Spinal cord (tissue), 10 donors: ENCODE measurements around the gene MRPS11. TPM values are rescaled to one million over a fixed set of nuclear protein-coding genes. Genes with fewer than 3 reads are reported as not detected.
"Not testable (repeated sequence)": the region's sequence is repeated elsewhere in the genome, so short reads cannot be mapped to it uniquely, and the experiment has no call there.

Experiments used
- DNase-seq, 6 donors: peaks; one replicate each; pipeline versions ENCODE4 v3.0.0 to v3.0.0-alpha.2; 2013 to 2015; ENCODE audit warnings: low spot score in 6 of 6, low read depth in 4 of 6
- H3K27ac ChIP-seq: one replicate; pipeline ENCODE4 v1.5.1; 2013; ENCODE audit warnings: low read depth, low read length, control low read depth
- H3K27me3 ChIP-seq: one replicate; pipeline ENCODE4 v1.6.1; 2013; ENCODE audit warnings: low read length; ENCODE audit not compliant: control insufficient read depth, insufficient read depth
- H3K36me3 ChIP-seq: one replicate; pipeline ENCODE4 v1.6.1; 2013; ENCODE audit warnings: low read length; ENCODE audit not compliant: control insufficient read depth, insufficient read depth
- H3K4me1 ChIP-seq: one replicate; pipeline ENCODE4 v1.6.1; 2013; ENCODE audit warnings: low read length; ENCODE audit not compliant: control insufficient read depth, insufficient read depth
- H3K4me3 ChIP-seq: one replicate; pipeline ENCODE4 v1.5.1; 2013; ENCODE audit warnings: low read depth, low read length, control low read depth
- H3K9me3 ChIP-seq: one replicate; pipeline ENCODE4 v1.6.1; 2013; ENCODE audit warnings: low read length; ENCODE audit not compliant: control insufficient read depth, insufficient read depth
- WGBS: methylation state at CpG from one replicate; pipeline ENCODE4 v1.1.5; 2013; ENCODE audit warnings: missing lambda C conversion rate; ENCODE audit not compliant: insufficient coverage; 5-methylcytosine and 5-hydroxymethylcytosine counted together
- polyA plus RNA-seq, 2 donors: library from polyadenylated mRNA; unstranded; fragments of 120-200 nt; gene quantifications; one replicate each; pipeline ENCODE4 v1.2.1, GENCODE V29; 2013; ENCODE audit not compliant: insufficient read length in 2 of 2
- total RNA-seq, 2 donors: library from RNA; depleted of rRNA in 1 of 2; stranded (reverse); fragments of 120-200 nt in 1 of 2; fragments of >200 nt in 1 of 2; gene quantifications; one replicate each; pipeline versions ENCODE4 v1.2.3 to v1.2.4, GENCODE V29; 2013 to 2014
- donor health status: healthy.

Gene MRPS11
- total and polyA plus RNA-seq, 4 donors, result 22.5 to 70.7 (median 61.4) TPM

GRCh38 chr15:88469321-88469720 is 1.8 kb downstream of the MRPS11 start:
- Histone ChIP-seq H3K36me3 (peaks cover 16% of the 10 kb centered on the region), H3K27ac (no peak overlapping the region), H3K27me3 (no peaks in the 10 kb centered on the region), H3K4me1 (peaks cover 13% of the 10 kb centered on the region), H3K9me3 (no peaks in the 10 kb centered on the region), H3K4me3 (no peak overlapping the region)
- WGBS, result 95% methylated on average over 2 of the region's 2 CpGs
- DNase-seq, result no peak

GRCh38 chr15:88470625-88471372 is 3.3 kb downstream of the MRPS11 start:
- H3K27me3 ChIP-seq, result no peaks in the 10 kb centered on the region
- DNase-seq, result peak in 1 of 6 donors; percentile 24
- peaks cover 22% of the 10 kb centered on the region for H3K36me3 ChIP-seq
- peaks cover 13% of the 10 kb centered on the region for H3K4me1 ChIP-seq
- 53% methylated on average over 4 of the region's 6 CpGs for WGBS
- H3K27ac ChIP-seq, result no peak overlapping the region
- H3K4me3 ChIP-seq, result no peak overlapping the region
- H3K9me3 ChIP-seq, result no peaks in the 10 kb centered on the region

- Histone ChIP-seq H3K27me3 (no peaks in the 10 kb centered on the region), H3K9me3 (no peaks in the 10 kb centered on the region), H3K4me3 (no peak overlapping the region), H3K36me3 (peaks cover 25% of the 10 kb centered on the region), H3K4me1 (peaks cover 16% of the 10 kb centered on the region), H3K27ac (no peak overlapping the region)
- no peak for DNase-seq
- WGBS, result 72% methylated on average over 3 of the region's 4 CpGs
Observed at GRCh38 chr15:88472225-88472624, 4.7 kb downstream of the MRPS11 start.

DNA sequence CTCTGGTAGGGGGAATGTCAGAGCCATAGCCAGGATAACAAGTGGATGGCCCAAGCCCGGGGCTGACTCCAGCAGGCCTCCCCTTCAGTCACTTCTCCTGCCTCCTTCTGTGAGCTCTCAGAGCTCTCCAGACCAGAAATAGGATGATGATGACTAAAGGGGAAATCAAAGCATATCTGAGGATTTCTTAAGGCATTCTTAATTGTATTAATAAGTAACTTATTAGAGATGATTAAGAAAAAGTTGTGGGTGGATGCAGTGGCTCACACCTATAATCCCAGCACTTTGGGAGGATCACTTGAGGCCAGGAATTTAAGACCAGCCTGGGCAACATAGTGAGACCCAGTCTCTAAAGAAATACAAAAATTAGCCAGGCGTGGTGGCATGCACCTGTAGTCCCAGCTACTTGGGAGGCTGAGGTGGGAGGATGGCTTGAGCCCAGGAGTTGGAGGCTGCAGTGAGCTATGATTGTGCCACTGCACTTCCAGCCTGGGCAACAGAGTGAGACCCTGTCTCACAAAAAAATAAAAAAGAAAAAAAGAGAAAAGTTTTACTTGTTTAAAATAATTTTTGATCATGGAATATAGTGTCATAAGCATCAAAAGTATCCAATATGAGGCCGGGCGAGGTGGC is 6.3 kb downstream of the MRPS11 start:
- not testable (repeated sequence) for H3K27me3 ChIP-seq, H3K9me3 ChIP-seq, H3K4me1 ChIP-seq, H3K27ac ChIP-seq, H3K4me3 ChIP-seq, DNase-seq
- peaks cover 40% of the 10 kb centered on the region for H3K36me3 ChIP-seq
- WGBS, result 100% methylated on average over 1 of the region's 4 CpGs

GRCh38 chr15:88476635-88477060 is 9.1 kb downstream of the MRPS11 start:
- 24% methylated on average over 4 of the region's 8 CpGs for WGBS
- Histone ChIP-seq H3K36me3 (peaks cover 43% of the 10 kb centered on the region), H3K9me3 (no peaks in the 10 kb centered on the region), H3K4me1 (peaks cover 4% of the 10 kb centered on the region), H3K27ac (no peak overlapping the region), H3K27me3 (no peaks in the 10 kb centered on the region), H3K4me3 (no peak overlapping the region)
- peak in 3 of 6 donors; percentile 41 to 86 (median 72) for DNase-seq

DNA sequence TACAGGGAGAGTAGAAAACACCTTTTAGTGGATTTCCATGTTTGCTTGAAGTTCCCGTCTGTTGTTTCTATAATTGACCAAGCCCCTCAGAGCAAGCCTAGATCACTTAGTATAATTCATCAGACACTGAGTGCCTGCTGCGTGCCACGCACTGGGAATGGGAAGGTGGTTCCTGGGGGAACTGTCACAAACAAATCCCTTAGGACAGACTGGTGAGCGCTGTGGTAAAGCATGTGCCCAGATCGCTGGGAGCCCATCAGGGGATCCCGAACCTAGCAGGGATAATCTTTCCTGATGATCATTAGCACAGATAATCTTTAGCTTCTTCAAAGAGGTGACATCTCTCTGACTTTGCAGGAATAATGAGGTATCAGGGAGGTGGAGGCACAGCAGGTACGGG is 9.6 kb downstream of the MRPS11 start:
- H3K36me3 ChIP-seq, result peaks cover 43% of the 10 kb centered on the region
- no peak for DNase-seq
- H3K4me1 ChIP-seq, result peaks cover 4% of the 10 kb centered on the region
- H3K4me3 ChIP-seq, result no peak overlapping the region
- H3K27ac ChIP-seq, result no peak overlapping the region
- no peaks in the 10 kb centered on the region for H3K9me3 ChIP-seq
- no peaks in the 10 kb centered on the region for H3K27me3 ChIP-seq
- WGBS, result 95% methylated on average over 3 of the region's 7 CpGs

DNA sequence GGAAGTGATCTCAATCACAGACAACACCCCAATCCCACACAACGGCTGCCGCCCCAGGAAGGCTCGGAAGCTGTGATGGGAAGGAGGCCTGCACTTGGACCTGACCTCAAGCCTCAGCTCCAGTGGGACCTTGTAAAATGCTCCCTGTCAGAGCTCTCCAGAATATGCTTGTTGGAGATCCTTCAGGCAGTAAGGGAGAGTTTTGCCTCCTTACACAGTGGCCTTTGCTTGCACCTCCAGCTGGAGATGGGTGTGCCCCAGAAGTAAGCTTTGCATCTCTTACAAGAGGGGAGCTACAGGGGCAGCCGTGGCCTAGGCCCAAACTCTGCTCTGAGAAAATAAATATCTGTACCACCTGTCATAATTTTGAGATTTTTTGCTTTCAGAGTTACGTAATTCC is 10.4 kb downstream of the MRPS11 start:
- Histone ChIP-seq H3K36me3 (peaks cover 43% of the 10 kb centered on the region), H3K9me3 (no peaks in the 10 kb centered on the region), H3K4me3 (no peak overlapping the region), H3K4me1 (peaks cover 4% of the 10 kb centered on the region), H3K27me3 (no peaks in the 10 kb centered on the region), H3K27ac (no peak overlapping the region)
- DNase-seq, result no peak
- 100% methylated on average over 1 of the region's 5 CpGs for WGBS

DNA sequence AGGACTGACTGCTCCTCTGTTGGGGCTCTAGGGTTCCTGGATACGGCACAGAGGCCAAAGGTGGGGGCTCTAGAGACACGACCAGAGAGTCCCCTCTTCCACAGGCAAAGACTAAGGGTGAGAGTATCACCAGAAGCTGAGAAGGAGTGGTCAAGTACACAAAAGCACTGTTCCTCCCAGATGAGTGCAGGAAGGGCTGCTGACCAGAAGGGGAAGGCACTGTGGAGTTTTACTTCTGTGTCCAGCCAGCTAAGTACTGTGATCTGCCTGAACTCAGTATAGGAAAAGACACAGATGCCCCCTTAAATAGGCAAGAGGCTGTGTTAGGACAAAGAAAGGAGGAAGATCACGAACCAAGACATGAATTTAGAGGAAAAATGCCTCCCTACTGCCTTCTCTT is 11.7 kb downstream of the MRPS11 start:
- no peak for DNase-seq
- peaks cover 4% of the 10 kb centered on the region for H3K4me1 ChIP-seq
- no peak overlapping the region for H3K27ac ChIP-seq
- H3K9me3 ChIP-seq, result no peaks in the 10 kb centered on the region
- H3K4me3 ChIP-seq, result no peak overlapping the region
- H3K36me3 ChIP-seq, result peaks cover 38% of the 10 kb centered on the region
- no peaks in the 10 kb centered on the region for H3K27me3 ChIP-seq
- no CpG with 5 or more reads among the region's 3 CpGs for WGBS

GRCh38 chr15:88480981-88481380 is 13.5 kb downstream of the MRPS11 start:
- H3K36me3 ChIP-seq, result peaks cover 28% of the 10 kb centered on the region
- H3K27me3 ChIP-seq, result no peaks in the 10 kb centered on the region
- no peaks in the 10 kb centered on the region for H3K9me3 ChIP-seq
- no peak overlapping the region for H3K4me3 ChIP-seq
- 72% methylated on average over 8 of the region's 8 CpGs for WGBS
- H3K27ac ChIP-seq, result no peak overlapping the region
- DNase-seq, result peak in 1 of 6 donors; percentile 5
- peaks cover 13% of the 10 kb centered on the region for H3K4me1 ChIP-seq

GRCh38 chr15:88482263-88482662 is 14.8 kb downstream of the MRPS11 start:
- H3K36me3 ChIP-seq, result peaks cover 24% of the 10 kb centered on the region
- H3K4me1 ChIP-seq, result peaks cover 9% of the 10 kb centered on the region
- H3K4me3 ChIP-seq, result no peak overlapping the region
- no peak overlapping the region for H3K27ac ChIP-seq
- H3K9me3 ChIP-seq, result no peaks in the 10 kb centered on the region
- DNase-seq, result no peak
- H3K27me3 ChIP-seq, result no peaks in the 10 kb centered on the region
- WGBS, result 80% methylated on average over 1 of the region's 1 CpG
